HG03175 (cell line): ENCODE data around the gene ZMAT3.
"Not testable (repeated sequence)": the region's sequence is repeated elsewhere in the genome, so short reads cannot be mapped to it uniquely, and the experiment has no call there.

Experiments used
- ATAC-seq: cut with Tn5 transposase; IDR thresholded peaks from one replicate; pipeline ENCODE4 v1.9.1; 2021; ENCODE audit warnings: mild to moderate bottlenecking, moderate library complexity; ENCODE audit not compliant: unreplicated experiment

ZMAT3 gene

DNA sequence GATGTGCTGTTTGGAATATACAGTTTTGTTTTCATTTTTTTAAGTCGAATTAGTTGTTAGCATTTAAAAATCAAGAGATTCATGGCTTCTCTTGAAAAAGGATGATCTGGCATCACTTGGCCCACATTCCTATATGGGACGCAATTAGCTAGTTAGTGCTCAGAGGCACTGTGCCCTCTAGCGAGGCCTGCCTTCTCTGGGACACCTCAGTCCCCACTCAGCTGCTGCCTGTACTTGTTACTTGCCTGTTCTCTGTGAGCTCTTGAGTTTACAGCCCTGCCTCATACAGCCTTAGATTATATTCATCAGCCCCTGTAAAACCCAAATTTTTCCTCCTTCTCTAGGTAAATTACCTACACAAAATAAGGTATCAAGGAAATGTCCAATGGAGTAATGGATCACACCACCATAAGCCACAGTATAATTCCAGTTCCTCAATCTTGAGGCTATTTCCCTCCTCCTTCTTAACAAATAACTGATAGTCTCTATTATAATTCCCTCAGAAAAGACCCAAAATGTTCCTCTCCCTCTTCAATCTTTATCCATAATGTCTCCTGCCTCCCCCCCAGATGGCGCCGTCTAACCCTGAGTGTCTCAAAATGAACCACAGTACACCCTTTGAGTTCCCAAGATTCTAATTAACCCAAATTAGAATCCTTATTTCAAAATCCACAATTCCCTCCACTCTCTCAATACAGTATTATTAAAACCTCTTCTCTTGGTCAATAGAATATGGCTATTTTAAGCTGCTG lies 2.7 kb downstream of the ZMAT3 start:
- no peak for ATAC-seq

- no peak for ATAC-seq
Observed at GRCh38 chr3:179067839-179068238, 3.8 kb downstream of the ZMAT3 start.

GRCh38 chr3:179067291-179067690 lies 4.3 kb downstream of the ZMAT3 start:
- ATAC-seq, result no peak

DNA sequence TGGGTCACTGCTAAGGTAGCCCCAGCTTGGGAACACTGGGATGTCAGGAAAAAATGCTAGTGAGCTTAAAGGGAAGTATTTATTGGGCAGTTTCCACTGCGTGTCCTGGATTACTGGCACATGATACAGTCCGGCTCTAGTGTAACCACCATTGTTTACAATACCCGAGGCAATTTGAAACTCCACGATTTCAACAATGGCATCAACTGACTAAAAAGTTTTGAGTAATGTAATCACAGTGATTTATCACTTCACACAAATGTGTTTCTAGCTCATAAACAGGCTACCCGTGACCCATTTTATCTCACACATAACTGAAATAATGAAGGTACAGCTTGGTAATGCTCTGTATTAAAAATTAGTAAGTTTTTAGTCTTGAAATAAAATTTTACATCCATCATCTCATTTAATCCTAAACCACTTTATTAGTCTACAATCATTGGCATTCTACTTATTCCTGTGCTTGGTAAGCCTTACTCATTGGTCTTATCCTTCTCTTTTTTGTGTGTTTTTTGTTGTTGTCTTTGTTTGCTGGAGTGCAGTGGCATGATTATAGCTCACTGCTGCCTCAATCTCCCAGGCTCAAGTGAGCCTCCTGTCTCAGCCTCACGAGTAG lies 7.6 kb downstream of the ZMAT3 start:
- ATAC-seq, result no peak

DNA sequence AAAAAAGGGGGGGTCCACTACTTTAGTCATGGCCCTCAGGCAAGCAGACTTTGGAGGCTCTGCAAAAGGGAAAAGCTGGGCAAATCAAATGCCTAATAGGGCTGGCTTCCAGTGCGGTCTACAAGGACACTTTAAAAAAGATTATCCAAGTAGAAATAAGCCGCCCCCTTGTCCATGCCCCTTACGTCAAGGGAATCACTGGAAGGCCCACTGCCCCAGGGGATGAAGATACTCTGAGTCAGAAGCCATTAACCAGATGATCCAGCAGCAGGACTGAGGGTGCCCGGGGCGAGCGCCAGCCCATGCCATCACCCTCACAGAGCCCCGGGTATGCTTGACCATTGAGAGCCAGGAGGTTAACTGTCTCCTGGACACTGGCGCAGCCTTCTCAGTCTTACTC lies 15.3 kb downstream of the ZMAT3 start:
- no peak for ATAC-seq

GRCh38 chr3:179054565-179054964 lies 17.0 kb downstream of the ZMAT3 start:
- not testable (repeated sequence) for ATAC-seq

DNA sequence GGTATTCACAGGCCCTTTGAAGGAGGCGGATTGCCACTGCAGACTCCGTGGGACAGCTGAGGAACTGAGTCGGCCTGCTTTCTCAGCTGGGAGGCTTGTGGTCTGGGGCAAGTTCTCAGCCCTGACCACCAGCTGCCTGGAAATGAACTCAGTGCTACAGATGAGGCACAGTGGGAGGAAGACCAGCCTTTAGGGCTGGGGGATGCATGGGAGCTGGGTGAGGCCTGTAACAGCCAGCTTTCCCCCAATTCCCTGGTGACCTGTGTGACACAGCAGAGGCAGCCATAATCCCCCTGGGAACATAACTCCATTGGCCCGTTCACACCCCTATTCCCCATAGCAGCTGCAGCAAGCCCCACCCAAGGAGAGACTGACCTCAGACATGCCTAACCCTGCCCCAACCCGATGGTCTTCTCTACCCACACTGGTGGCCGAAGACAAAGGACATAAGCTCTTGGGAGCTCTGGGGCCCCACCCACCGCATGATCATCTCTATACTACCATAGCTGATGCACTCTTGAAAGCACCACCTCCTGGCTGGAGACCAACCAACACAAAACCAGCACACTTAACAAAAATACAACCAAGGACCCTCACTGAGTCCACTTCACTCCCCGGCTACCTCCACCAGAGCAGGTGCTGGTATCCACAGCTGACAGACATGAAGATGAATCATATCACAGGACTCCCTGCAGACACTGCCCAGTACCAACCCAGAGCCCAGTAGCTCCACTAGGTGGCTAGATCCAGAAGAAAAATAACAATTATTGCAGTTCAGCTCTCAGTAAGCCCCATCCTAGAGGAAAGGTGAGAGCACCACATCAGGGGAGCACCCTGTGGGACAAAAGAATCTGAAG lies 24.9 kb downstream of the ZMAT3 start:
- ATAC-seq, result peak; percentile 83

DNA sequence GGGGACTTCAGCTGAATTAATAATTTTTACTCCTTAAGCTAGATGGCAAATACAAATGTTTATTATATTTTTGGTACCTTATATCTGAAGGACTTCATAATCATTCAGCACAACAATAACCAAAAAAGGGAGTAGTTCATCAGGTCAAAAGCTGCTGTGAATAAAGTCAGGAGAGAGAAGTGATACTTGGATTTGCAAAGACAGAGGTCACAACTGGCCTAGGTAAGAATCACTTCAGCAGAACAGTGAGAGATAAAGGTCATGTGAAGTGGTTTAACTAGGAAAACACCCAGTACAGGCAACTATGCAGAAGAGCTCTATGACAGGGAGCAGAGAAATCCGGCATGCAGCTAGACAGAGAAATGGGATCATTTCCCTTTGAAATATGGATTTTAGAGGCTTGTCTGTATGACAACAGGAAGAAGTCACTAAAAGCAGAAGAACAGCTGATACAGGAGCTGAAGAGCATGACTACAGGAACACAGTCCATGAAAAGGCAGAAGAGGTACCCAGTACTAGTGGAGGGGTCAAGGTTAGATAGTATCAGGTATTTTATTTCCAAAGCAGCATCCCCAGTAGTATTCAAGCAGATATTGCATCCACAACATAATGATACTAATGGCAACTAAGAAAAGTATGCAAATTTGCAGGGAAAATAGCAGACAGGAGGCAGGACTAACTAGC lies 25.7 kb downstream of the ZMAT3 start:
- peak; percentile 41 for ATAC-seq

DNA sequence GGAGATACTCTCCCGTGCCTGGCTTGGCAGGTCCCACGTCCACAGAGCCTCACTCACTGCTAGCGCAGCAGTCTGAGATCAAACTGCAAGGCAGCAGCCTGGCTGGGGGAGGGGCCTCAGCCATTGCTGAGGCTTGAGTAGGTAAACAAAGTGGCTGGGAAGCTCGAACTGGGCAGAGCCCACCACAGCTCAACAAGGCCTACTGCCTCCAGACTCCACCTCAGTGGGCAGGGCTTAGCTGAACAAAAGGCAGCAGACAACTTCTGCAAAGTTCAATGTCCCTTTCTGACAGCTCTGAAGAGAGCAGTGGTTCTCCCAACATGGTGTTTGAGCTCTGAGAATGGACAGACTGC lies 32.7 kb downstream of the ZMAT3 start:
- not testable (repeated sequence) for ATAC-seq

DNA sequence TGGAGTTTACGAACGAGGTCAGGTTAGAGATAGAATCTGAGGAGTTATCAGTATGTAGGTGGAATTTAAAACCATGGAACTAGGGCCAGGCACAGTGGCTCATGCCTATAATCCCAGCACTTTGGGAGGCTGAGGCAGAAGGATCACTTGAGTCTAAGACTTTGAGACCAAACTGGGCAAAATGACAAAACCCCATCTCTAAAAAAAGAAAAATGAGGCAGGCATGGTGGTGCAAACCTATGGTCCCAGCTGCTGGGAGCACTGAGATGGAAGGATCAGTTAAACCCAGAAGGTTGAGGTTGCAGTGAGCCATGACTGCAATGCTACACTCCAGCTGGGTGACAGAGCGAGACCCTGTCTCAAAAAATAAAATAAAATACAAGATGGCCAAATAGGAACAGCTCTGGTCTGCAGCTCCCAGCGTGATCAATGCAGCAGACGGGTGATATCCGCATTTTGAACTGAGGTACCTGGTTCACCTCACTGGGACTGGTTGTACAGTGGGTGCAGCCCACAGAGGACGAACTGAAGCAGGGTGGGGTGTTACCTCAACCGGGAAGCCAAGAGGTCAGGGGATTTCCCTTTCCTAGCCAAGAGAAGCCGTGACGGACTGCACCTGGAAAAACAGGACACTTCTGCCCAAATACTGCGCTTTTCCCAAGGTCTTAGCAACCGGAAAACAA lies 33.3 kb downstream of the ZMAT3 start:
- no peak for ATAC-seq

GRCh38 chr3:179037351-179037750 lies 34.3 kb downstream of the ZMAT3 start:
- ATAC-seq, result no peak

GRCh38 chr3:179036626-179037300 lies 34.8 kb downstream of the ZMAT3 start:
- ATAC-seq, result no peak

- no peak for ATAC-seq
Observed at GRCh38 chr3:179036226-179036625, 35.4 kb downstream of the ZMAT3 start.

DNA sequence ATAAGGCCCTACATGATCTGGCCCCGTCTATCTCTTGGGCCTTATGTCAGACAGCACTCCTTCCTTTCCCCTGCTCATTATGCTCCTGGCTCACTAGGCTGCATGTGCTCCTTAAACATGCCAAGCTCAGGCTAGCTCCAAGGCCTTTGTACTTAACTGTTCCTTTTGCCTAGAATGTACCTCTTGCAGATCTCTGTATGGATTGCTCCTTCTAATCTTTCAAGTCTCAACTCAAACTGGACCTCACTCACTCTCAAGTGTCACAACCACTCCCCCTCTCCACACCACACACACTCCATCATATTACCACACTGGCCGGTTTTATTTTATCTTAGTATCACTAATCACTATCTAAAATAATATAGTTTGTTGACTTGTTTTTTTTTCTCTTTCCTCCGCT lies 36.4 kb downstream of the ZMAT3 start:
- no peak for ATAC-seq

- ATAC-seq, result not testable (repeated sequence)
Observed at GRCh38 chr3:179033304-179033657, 38.3 kb downstream of the ZMAT3 start.

- ATAC-seq, result not testable (repeated sequence)
Observed at GRCh38 chr3:179032454-179033303, 38.9 kb downstream of the ZMAT3 start.

GRCh38 chr3:179029096-179029495 lies 42.5 kb downstream of the ZMAT3 start:
- no peak for ATAC-seq

DNA sequence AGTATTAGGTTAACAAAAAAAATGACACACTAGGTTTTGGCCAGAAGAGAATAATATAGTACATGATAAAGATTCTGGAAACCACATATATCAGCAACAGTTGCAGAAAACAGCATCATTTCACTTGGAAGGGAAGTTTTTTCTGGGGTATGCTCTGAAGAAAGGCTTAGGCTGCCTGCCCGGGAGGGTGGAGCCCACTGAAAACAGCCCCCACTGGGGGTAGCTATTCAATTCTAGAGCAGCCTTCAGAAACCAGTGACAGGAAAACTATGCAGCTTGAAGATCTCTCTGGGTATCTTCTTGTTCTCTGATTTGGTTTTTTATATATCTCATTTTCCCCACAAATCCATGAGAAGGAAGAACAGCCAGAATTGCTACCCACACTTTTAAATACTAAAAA lies 43.2 kb downstream of the ZMAT3 start:
- ATAC-seq, result no peak

GRCh38 chr3:179027326-179027900 lies 44.2 kb downstream of the ZMAT3 start:
- ATAC-seq, result no peak
